GM12801 (cell line): ENCODE results near the gene CAPN10.

Experiments
- CTCF ChIP-seq: IDR thresholded peaks from one replicate; pipeline ENCODE4 v1.5.1; 2011; ENCODE audit warnings: control low read depth; ENCODE audit not compliant: insufficient read length; ENCODE audit errors: extremely low read depth

The CAPN10 gene

DNA sequence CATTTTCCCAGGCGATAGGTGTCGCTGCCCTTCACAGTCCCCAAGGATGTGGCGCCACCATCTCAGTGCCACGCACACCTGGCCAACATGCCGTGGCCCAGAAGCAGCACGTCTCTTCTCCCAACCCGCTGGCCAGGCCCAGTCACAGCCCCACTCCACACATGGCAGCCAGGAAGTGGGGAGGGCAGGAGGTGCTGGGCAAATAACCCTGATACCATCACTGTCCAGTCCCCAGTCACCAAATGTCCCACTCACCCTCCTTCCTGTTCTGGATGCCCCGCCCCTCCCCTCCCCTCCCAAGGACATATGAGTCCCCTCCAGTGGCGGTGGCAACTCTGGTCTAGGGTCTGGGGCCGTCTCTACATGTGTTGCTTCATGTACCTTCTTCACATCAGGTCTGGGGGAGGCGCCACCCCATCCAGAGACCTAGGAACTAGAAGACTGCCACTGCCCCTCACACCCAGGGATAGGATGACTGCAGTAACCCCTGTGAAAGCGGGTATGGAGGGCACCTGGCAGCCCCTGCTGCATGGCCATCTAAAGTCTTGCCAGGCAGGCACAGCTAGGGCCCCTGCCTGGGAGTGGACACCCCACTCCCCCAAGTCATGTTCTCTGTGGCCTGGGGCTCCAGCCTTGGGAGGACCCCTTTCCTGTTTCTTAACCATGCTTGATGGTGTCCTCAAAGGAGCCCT, 7.3 kb upstream of the CAPN10 start:
- TF ChIP-seq CTCF: no peak

- TF ChIP-seq CTCF: peak; percentile 7
Observed at GRCh38 chr2:240579771-240580614, 6.5 kb upstream of the CAPN10 start.

DNA sequence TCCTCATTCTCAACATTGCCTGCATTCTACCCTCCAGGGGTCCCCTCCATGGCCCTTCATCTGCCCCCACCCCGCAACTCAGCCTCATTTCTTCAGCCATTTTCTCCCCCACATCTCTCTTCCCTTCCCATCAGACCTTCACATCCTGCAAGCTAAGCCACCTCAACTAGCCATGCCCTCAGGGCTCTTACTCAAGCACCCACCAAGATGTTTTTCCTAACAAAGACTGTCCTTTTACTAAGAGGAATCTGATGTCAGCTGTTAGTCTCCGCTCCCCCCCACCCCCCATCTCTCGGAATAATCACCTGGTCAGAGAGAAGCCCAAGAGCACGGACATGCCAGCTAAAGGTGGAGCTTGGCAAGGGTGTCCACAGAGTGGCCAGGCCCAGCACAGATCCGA, 4.7 kb upstream of the CAPN10 start:
- no peak for TF ChIP-seq CTCF

- no peak for TF ChIP-seq CTCF
Observed at GRCh38 chr2:240582781-240583180, 3.8 kb upstream of the CAPN10 start.

DNA sequence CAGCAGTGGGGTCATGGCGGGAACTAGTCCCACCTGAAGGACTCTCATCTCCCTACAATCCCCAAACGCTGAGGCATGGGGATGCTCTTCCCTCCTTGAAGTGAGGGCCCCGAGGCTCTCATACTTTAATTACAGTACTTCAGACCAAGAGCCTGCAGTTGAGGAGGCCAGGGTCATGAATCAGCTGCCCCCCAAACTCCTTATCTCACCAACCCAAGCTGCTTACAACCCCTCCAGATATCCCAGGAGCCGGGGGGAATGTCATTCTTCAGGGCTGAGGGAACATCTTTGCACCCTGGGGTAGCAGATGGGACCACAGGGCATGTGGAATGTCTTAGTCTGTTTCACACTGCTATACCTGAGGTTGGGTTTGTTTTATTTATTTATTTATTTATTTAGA, 2.8 kb upstream of the CAPN10 start:
- TF ChIP-seq CTCF: no peak

DNA sequence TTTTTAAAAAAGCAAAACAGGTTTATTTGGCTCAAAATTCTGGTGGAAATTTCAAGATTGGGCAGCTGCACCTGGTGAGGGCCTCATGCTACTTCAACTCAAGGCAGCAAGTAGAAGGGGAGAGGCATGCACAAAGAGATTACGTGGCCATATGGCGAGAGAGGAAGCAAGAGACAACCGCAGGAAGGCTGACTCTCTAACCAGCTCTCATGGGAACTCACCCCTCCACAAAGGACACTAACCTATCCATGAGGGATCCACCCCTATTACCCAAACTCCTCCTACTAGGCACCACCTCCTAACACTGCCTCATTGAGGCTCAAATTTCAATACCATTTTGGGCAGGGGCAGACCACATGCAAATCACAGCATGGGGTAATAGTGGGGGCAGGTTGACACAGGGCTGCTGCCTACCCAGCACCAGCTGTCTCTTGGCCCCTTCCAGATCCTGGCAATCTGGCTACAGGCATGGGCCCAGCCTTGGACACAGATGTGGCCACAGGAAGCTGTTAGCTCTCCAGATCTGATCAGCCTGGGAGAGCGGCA, 2.0 kb upstream of the CAPN10 start:
- TF ChIP-seq CTCF: no peak

DNA sequence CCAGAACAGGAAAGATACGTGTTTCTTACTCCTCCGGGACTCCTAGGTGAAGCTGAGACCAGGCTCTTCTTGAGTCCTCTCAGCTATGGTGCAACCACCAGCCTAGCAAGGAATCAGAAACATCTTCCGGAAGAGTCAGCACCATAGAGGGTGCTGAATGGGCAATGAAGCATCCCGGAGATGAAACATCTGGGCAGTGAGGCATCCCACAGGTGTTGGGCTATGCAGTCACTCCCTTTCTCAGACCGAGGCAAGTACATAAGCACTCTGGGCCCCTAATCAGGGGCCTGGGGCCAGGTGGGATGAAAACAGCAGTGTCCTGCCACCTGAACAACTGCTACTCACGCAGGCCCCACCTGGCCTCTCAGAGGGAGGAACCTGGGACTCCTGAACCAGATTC, 1.4 kb upstream of the CAPN10 start:
- TF ChIP-seq CTCF: no peak
